NB4 (cell line): ENCODE data around the gene NADSYN1.

Experiments
- CTCF ChIP-seq: IDR thresholded peaks from one replicate; pipeline ENCODE4 v1.5.1; 2012; ENCODE audit warnings: low read depth, low read length
- POLR2A ChIP-seq: IDR thresholded peaks from 2 replicates; pipeline ENCODE4 v1.6.1; 2011; ENCODE audit warnings: mild to moderate bottlenecking; ENCODE audit not compliant: insufficient read length; ENCODE audit errors: extremely low read depth

GRCh38 chr11:71507102-71507501, 54.1 kb downstream of the NADSYN1 start:
- TF ChIP-seq CTCF (no peak), POLR2A (no peak)
